ENCODE measurements around the gene OSBPL10.

DNA sequence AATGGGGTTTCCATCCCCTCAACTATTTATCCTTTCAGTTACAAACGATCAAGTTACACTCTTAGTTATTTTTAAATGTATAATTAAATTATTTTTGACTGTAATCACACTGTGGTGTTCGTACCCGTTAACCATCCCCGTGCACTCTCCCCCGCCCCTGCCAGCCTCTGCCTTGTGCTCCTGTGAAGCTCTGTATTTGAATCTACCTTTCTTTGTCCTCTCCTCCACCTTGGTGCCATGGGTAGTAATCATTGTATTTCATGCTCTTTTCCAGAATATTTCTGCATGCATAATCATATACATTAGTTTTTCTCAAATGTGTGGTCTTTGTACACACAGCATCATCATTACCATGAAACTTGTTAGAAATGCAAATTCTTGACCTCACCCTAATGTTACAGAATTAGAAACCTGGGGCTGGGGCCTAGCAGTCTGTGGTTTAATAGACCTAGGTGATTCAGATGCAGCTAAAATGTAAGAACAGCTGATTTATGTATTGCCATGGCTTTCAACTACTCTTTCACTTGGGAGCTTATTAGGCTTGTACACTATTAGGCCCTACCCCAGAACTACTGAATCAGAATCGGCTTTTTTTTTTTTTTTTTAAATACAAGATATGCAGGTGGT, 356.9 kb downstream of the OSBPL10 start:
- no peak for TF ChIP-seq SP1 (IDR thresholded peaks at IDR 0.05)
- no peak for TF ChIP-seq TARDBP (IDR thresholded peaks at IDR 0.05)
- no peak for TF ChIP-seq HDGF (IDR thresholded peaks at IDR 0.05; ENCODE audit: borderline replicate concordance)
- no peak for TF ChIP-seq LEF1 (IDR thresholded peaks at IDR 0.05; ENCODE audit: borderline replicate concordance)
- TF ChIP-seq SUZ12 (IDR thresholded peaks at IDR 0.05): no peak
- no peak for TF ChIP-seq ZNF384 (IDR thresholded peaks at IDR 0.05)
- TF ChIP-seq BHLHE40 (IDR thresholded peaks at IDR 0.05; ENCODE audit: borderline replicate concordance): no peak
- no peak for TF ChIP-seq FOXA1 (IDR thresholded peaks at IDR 0.05)
- no peak for TF ChIP-seq ELF4 (IDR thresholded peaks at IDR 0.05)
- TF ChIP-seq CTBP1 (IDR thresholded peaks at IDR 0.05; ENCODE audit: borderline replicate concordance): no peak

All from HEK293T (cell line).